GM03348 (cell line): ENCODE results near the gene CEACAM16.
A peak's percentile ranks its signal among the peaks of the same experiment; 100 is the strongest.
"Not testable (repeated sequence)": the region's sequence is repeated elsewhere in the genome, so short reads cannot be mapped to it uniquely, and the experiment has no call there.

ENCODE experiments used
- DNase-seq: peaks from one replicate; pipeline ENCODE4 v3.0.0; 2012; ENCODE audit warnings: low spot score

Gene CEACAM16

GRCh38 chr19:44677019-44677811 is 21.7 kb upstream of the CEACAM16 start:
- peak; percentile 44 for DNase-seq

- no peak for DNase-seq
These were observed 18.4 kb upstream of the CEACAM16 start for GRCh38 chr19:44680536-44680935.

DNA sequence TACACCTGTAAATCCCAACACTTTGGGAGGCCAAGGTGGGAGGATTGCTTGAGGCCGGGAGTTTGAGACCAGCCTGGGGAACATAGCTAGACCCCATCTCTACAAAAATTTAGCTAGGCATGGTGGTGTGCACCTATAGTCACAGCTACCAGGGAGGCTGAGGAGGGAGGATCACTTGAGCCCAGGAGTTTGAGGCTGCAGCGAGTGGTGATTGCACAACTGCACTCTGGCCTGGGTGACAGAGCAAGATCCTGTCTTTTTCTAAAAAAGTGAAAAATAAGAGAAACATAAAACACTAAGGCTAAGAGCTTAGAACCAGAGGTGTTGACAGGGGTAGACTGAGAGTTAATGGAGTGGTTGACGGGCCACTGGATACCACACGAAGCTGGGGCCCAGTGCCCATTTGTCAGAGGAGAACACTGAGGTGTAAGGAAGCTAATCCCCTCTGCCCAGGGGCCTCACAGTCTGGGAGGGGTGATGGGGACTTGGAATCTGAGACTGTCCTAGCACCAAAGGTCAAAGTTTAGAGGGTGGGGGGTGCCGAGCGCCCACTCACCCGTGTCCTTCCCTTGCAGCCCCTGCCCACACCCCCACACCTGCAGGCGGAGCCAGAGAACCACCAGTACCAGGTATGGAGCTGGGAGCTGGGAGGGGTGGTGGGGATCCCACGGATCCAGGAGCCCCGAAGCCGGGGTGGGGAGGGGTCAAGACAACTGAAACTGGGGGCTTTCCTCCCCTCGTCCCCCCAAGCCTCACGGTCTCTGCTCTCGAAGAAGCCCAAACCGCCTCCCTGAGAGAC is 16.8 kb upstream of the CEACAM16 start:
- no peak for DNase-seq

GRCh38 chr19:44682807-44683206 is 16.1 kb upstream of the CEACAM16 start:
- DNase-seq, result no peak

- no peak for DNase-seq
These were observed 15.3 kb upstream of the CEACAM16 start for GRCh38 chr19:44683434-44684210.

DNA sequence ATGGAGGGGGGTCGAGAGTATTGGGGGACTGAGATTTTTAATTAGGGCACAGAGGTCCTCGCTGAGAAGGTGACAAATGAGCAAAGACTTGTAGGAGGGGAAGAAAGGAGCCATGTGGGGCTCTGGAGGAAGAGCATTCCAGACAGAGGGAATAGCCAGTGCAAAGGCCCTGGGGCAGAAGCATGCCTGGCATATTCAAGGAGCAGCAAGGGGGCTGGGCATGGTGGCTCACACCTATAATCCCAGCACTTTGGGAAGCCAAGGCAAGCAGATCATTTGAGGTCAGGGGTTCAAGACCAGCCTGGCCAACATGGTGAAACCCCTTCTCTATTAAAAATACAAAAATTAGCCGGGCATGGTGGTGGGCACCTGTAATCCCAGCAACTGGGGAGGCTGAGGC is 14.6 kb upstream of the CEACAM16 start:
- DNase-seq, result not testable (repeated sequence)

GRCh38 chr19:44684892-44685863 is 13.8 kb upstream of the CEACAM16 start:
- DNase-seq, result peak; percentile 64

GRCh38 chr19:44685877-44686276 is 13.1 kb upstream of the CEACAM16 start:
- DNase-seq, result no peak

DNA sequence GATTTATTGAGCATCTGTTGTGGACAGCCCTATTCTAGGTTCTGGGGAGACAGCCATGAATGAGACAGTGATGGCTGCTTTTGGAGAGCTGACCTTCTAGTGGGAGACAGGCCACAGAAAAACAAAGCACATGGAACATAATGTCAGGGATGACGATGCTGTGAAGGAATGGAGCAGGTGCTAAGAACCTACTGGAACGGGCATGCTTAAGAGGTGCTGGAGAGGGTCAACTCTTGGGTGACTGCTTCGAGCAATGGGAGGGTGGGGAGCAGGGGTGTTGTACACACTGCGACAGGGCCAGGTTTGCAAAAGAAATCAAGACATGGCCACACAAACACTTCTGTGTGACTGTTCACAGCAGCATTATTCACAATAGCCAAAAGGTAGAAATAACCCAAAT is 12.1 kb upstream of the CEACAM16 start:
- DNase-seq, result no peak

DNA sequence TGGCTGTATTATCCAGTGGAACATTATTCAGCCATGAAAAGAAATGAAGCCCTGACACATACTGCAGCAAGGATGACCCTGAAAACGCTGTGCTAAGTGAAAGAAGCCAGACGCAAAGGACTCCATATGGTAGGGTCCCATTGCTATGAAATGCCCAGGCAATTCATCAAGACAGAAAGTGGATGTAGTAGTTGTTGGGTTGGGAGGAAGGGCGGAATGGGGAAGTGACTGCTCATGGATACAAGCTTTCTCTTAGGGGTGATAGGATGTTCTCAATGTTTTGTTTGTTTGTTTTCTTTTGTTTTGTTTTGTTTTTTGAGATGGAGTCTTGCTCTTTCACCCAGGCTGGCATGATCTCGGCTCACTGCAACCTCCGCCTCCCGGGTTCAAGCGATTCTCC is 11.1 kb upstream of the CEACAM16 start:
- no peak for DNase-seq

GRCh38 chr19:44689290-44690130 is 9.4 kb upstream of the CEACAM16 start:
- DNase-seq, result peak; percentile 78

DNA sequence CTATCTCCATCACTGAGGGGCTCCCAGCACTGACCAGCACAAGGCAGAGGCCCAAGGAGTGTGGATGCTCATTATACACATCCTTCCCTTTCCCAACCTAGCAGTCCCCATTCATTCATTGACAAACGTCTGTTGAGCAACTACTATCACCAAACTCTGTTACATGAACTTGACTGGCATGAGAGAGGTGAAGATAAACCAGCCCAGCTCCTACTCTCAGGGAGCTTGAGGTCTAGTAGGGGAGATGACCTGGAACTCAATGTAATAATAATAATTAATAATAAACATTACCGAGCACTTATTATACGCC is 8.9 kb upstream of the CEACAM16 start:
- DNase-seq, result no peak

DNA sequence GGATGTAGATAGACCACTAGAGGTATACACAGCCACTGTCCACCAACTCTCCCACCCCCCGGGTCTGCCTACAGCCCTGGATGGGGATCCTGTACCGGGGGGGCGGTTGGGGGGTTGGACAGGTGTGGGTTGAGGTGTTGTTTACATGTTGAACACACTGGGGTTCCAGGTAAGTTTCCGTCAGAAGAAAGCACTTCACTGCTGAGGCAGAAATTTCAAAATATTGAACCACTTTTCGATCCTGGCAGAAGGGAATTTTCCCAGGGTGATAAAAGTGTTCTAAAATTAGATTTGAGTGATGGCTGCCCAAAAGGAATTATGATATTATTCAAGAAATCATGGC is 6.6 kb upstream of the CEACAM16 start:
- no peak for DNase-seq

GRCh38 chr19:44694184-44694579 is 4.8 kb upstream of the CEACAM16 start:
- no peak for DNase-seq

GRCh38 chr19:44696939-44697669 is 1.8 kb upstream of the CEACAM16 start:
- DNase-seq, result no peak

- DNase-seq, result no peak
These were observed 1.3 kb upstream of the CEACAM16 start for GRCh38 chr19:44697670-44698034.

DNA sequence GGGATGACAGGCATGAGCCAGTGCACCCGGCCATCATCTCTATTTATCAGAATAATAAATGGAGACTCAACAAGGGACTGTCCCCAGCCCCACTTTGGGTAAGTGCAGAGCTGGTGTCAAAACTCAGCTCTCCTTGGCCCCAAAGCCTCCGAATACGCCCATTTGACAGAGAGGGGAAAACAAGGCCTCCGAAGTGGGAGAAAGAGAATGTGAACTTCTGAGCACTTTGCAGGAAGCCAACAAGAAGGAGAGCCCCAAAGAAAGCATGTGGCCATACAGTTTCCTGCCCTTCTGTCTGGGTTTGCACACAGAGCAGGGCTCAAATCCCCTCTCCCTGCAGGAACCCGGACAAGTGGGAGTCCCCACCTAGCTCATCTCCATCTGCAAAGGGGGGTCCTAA is 1.6 kb downstream of the CEACAM16 start:
- DNase-seq, result no peak

DNA sequence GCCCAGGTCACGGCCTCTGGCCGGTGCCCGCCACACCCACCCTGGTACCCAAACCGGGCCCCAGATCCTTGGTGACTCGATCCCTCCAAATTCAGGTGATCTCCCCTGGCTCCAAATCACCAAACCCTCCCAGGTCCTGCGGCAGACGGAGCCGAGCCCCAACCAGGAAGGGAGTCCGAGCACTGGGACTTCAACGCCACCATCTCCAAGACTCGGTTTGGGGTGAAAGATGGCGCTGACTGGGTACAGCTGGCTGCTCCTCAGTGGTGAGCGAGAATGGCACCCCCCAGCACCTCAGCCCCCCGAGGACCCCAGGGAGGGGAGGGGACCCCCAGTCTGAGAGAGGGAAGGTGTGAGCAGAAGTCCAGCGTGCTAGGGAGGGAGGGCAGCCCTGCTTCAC is 2.3 kb downstream of the CEACAM16 start:
- no peak for DNase-seq

GRCh38 chr19:44702551-44703176 is 3.7 kb downstream of the CEACAM16 start:
- DNase-seq, result no peak
